ENCODE results near the gene ITGA4.

Gene ITGA4

DNA sequence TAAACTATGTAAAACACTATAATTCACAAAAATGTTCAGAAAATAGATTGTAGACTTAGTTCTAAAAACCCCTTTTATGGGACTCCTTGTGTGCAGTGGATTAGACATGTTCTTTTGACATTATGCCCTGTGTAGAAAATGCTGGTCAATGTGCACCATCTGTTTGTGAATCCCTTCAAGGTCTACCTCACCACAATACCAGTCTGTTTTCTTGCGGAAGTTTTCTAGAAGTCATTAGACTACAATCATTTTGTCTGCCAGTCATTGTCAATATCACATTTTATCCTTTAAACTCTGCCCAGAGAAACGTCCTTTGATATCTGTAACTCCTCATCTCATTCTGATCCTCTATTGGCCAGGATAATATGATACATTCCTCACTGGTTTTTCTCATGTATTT is 7.8 kb downstream of the ITGA4 start:
- H2AFZ ChIP-seq (ENCODE audit: low read depth, low read length): no peak overlapping the region
- TF ChIP-seq EZH2 (IDR thresholded peaks at IDR 0.05; ENCODE audit: borderline replicate concordance, low read depth, low read length, severe bottlenecking) (no peak), CTCF (IDR thresholded peaks at IDR 0.05; ENCODE audit: borderline replicate concordance, extremely low read depth, low read length, poor library complexity, severe bottlenecking) (no peak)
- peaks cover 98% of the 10 kb centered on the region for H3K79me2 ChIP-seq (ENCODE audit: insufficient read depth, low read length)
- ATAC-seq (ENCODE audit: insufficient read depth, low read depth) (no peak), DNase-seq (no peak)
- H3K4me2 ChIP-seq (ENCODE audit: insufficient read depth, low read length): peak overlapping the region; percentile 91
- no peaks in the 10 kb centered on the region for H3K27me3 ChIP-seq (ENCODE audit: insufficient read depth, low read length, poor library complexity)
- peaks cover 89% of the 10 kb centered on the region for H3K36me3 ChIP-seq (ENCODE audit: insufficient read depth, low read length)
- H4K20me1 ChIP-seq (ENCODE audit: insufficient read depth, low read length): peaks cover 68% of the 10 kb centered on the region
- peak overlapping the region; percentile 97 for H3K27ac ChIP-seq (ENCODE audit: low read length)
- peaks cover 90% of the 10 kb centered on the region for H3K4me1 ChIP-seq (ENCODE audit: insufficient read depth, low read length)
- no peaks in the 10 kb centered on the region for H3K9me3 ChIP-seq (ENCODE audit: insufficient read depth, low read length, severe bottlenecking)
- H3K9ac ChIP-seq (ENCODE audit: low read depth, low read length): peak overlapping the region; percentile 10; the same call in 1 of the 2 replicates
- peak overlapping the region in 1 of 2 experiments; percentile 30; a peak in 3 of 4 replicates for H3K4me3 ChIP-seq (ENCODE audit: low read depth in 1 of 2, low read length in 2 of 2)

DNA sequence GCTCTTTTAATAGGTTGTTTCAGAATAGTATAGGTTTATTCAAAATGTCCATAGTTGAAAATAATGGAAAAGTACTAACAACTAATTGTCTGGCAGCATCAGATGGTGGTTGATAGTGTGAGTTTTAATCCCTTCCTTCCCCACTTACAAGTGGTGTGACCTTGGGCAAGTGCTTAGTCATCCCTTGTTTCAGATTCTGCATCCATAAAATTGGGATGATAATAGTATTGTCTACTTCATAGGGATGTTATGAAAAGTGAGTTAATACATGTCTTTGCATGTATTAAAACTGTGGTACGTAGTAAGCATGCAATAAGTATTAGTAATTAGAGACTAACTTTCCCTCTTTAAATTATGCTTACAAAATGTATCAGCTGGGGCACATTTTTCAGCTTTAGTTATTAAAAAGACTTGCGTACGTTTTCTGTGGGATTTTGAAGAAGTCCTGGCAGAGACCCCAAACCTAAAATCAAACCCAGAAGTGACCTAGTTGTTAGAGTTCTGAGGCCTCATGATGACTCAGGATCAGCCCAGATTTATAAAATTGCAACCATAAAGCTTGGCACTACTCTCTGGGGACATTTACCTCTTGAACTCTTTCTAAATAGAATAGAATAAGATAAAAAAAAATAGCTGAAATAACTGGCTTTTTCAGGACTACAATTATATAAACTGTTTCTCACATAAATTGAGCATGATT is 8.6 kb downstream of the ITGA4 start:
- peaks cover 98% of the 10 kb centered on the region for H3K79me2 ChIP-seq (ENCODE audit: insufficient read depth, low read length)
- DNase-seq (no peak), ATAC-seq (ENCODE audit: insufficient read depth, low read depth) (no peak)
- H3K4me3 ChIP-seq (ENCODE audit: low read depth in 1 of 2, low read length in 2 of 2): peak overlapping the region in 1 of 2 experiments; percentile 30; a peak in 1 of 4 replicates
- H3K36me3 ChIP-seq (ENCODE audit: insufficient read depth, low read length): peaks cover 88% of the 10 kb centered on the region
- H3K27me3 ChIP-seq (ENCODE audit: insufficient read depth, low read length, poor library complexity): no peaks in the 10 kb centered on the region
- H3K9ac ChIP-seq (ENCODE audit: low read depth, low read length): peak overlapping the region; percentile 10; the same call in 1 of the 2 replicates
- H3K27ac ChIP-seq (ENCODE audit: low read length): peak overlapping the region; percentile 97
- H4K20me1 ChIP-seq (ENCODE audit: insufficient read depth, low read length): peaks cover 77% of the 10 kb centered on the region
- H3K9me3 ChIP-seq (ENCODE audit: insufficient read depth, low read length, severe bottlenecking): no peaks in the 10 kb centered on the region
- H3K4me2 ChIP-seq (ENCODE audit: insufficient read depth, low read length): peak overlapping the region; percentile 91
- peaks cover 93% of the 10 kb centered on the region for H3K4me1 ChIP-seq (ENCODE audit: insufficient read depth, low read length)
- TF ChIP-seq CTCF (IDR thresholded peaks at IDR 0.05; ENCODE audit: borderline replicate concordance, extremely low read depth, low read length, poor library complexity, severe bottlenecking) (no peak), EZH2 (IDR thresholded peaks at IDR 0.05; ENCODE audit: borderline replicate concordance, low read depth, low read length, severe bottlenecking) (no peak)
- H2AFZ ChIP-seq (ENCODE audit: low read depth, low read length): no peak overlapping the region

DNA sequence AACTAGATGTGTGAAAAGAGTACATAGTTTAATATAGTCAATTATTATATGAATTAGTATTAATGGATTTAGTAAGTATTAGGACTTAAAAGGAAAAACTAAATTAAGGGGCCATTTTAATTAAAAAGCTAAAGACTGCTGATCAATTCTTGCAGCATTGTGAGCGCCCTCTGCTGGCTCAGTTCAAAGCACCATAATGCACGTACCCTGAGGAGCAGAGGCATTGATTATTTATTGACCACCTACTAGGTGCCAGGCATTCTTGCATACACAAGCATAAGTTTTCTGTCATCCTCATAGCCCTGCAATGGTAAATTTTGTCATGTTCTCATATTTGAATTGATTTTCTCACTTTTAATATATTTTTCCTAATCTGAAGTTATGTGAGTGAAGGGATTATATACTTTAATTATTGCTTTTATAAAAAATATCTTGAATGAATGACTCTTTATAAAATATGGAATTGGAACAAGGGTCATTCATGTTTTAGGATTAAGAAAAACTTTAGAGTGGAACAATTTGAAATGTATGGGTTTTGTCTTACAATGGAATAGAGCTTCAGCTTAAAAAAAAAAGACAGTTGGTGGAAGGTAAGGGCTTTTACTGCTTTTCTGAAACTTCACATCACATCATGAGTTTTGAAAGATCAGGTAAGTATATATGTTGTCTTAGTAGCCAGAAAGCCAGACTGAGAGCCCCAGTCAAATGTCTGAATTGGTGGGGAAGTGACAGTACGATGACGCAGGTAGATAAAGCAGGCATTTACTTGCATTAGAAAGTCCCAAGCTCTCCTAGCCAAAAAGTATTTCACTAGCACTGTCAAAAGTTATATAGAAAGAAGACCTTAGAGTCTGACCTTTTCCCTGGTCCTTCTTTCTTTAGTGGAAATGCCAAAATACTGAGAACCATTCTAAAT is 9.7 kb downstream of the ITGA4 start:
- Histone ChIP-seq H3K4me2 (ENCODE audit: insufficient read depth, low read length) (peak overlapping the region; percentile 91), H3K9ac (ENCODE audit: low read depth, low read length) (0 out of 2 replicates have a peak overlapping the region, but pooled peaks have one; percentile 10)
- peak; percentile 76 for DNase-seq

More for the DNA sequence above, 9.7 kb downstream of the ITGA4 start:
- peaks cover 90% of the 10 kb centered on the region for H3K36me3 ChIP-seq (ENCODE audit: insufficient read depth, low read length)
- H3K4me1 ChIP-seq (ENCODE audit: insufficient read depth, low read length): peaks cover 93% of the 10 kb centered on the region
- no peaks in the 10 kb centered on the region for H3K27me3 ChIP-seq (ENCODE audit: insufficient read depth, low read length, poor library complexity)
- peak; percentile 50 for ATAC-seq (ENCODE audit: insufficient read depth, low read depth)
- H4K20me1 ChIP-seq (ENCODE audit: insufficient read depth, low read length): peaks cover 82% of the 10 kb centered on the region
- no peaks in the 10 kb centered on the region for H3K9me3 ChIP-seq (ENCODE audit: insufficient read depth, low read length, severe bottlenecking)
- H3K27ac ChIP-seq (ENCODE audit: low read length): peak overlapping the region; percentile 33
- peak overlapping the region in 1 of 2 experiments; percentile 36; a peak in 1 of 4 replicates for H3K4me3 ChIP-seq (ENCODE audit: low read depth in 1 of 2, low read length in 2 of 2)
- peaks cover 98% of the 10 kb centered on the region for H3K79me2 ChIP-seq (ENCODE audit: insufficient read depth, low read length)
- no peak overlapping the region for H2AFZ ChIP-seq (ENCODE audit: low read depth, low read length)
- TF ChIP-seq CTCF (IDR thresholded peaks at IDR 0.05; ENCODE audit: borderline replicate concordance, extremely low read depth, low read length, poor library complexity, severe bottlenecking) (peak; percentile 87), EZH2 (IDR thresholded peaks at IDR 0.05; ENCODE audit: borderline replicate concordance, low read depth, low read length, severe bottlenecking) (no peak)

All from DND-41 (cell line).